Measurements from ENCODE around the gene GALNTL6. TPM values are rescaled to one million over a fixed set of nuclear protein-coding genes. Genes with fewer than 3 reads are reported as not detected.

Gene GALNTL6
- total RNA-seq, 4 donors from 2014 or later, result 0.26 to 4.0 (median 1.5) TPM; not detected in 1

- no peak for TF ChIP-seq EP300 (IDR thresholded peaks at IDR 0.05)
- TF ChIP-seq CTCF (IDR thresholded peaks at IDR 0.05), result no peak
- no peak for TF ChIP-seq POLR2AphosphoS5 (IDR thresholded peaks at IDR 0.05)
- no peak for TF ChIP-seq POLR2A (IDR thresholded peaks at IDR 0.05)
- Histone ChIP-seq H3K36me3 (no peaks in the 10 kb centered on the region), H3K4me1 (no peaks in the 10 kb centered on the region), H3K27ac (no peak overlapping the region), H3K9me3 (no peaks in the 10 kb centered on the region), H3K27me3 (no peaks in the 10 kb centered on the region), H3K4me3 (no peak overlapping the region)
- WGBS, result 50% methylated on average over 3 of the region's 3 CpGs
- no peak for DNase-seq (ENCODE audit: low spot score in 2 of 2)
These were observed 967.4 kb downstream of the GALNTL6 start for GRCh38 chr4:172780566-172781081.

- H3K4me3 ChIP-seq, result no peak overlapping the region
- DNase-seq (ENCODE audit: low spot score in 2 of 2), result no peak
- TF ChIP-seq POLR2AphosphoS5 (IDR thresholded peaks at IDR 0.05) (no peak), CTCF (IDR thresholded peaks at IDR 0.05) (no peak), POLR2A (IDR thresholded peaks at IDR 0.05) (no peak), EP300 (IDR thresholded peaks at IDR 0.05) (no peak)
- H3K36me3 ChIP-seq, result no peaks in the 10 kb centered on the region
- no peaks in the 10 kb centered on the region for H3K27me3 ChIP-seq
- 56% methylated on average over 1 of the region's 1 CpG for WGBS
- no peak overlapping the region for H3K27ac ChIP-seq
- no peaks in the 10 kb centered on the region for H3K4me1 ChIP-seq
- H3K9me3 ChIP-seq, result no peaks in the 10 kb centered on the region
These were observed 972.4 kb downstream of the GALNTL6 start for GRCh38 chr4:172785613-172786012.

- H3K4me1 ChIP-seq, result no peaks in the 10 kb centered on the region
- 14% methylated on average over 4 of the region's 4 CpGs for WGBS
These were observed 973.0 kb downstream of the GALNTL6 start for GRCh38 chr4:172786039-172786792.

GRCh38 chr4:172787111-172787510 lies 973.9 kb downstream of the GALNTL6 start:
- DNase-seq (ENCODE audit: low spot score in 2 of 2), result no peak
- Histone ChIP-seq H3K27me3 (no peaks in the 10 kb centered on the region), H3K4me3 (no peak overlapping the region), H3K27ac (no peak overlapping the region), H3K36me3 (no peaks in the 10 kb centered on the region), H3K9me3 (no peaks in the 10 kb centered on the region), H3K4me1 (no peaks in the 10 kb centered on the region)
- TF ChIP-seq POLR2AphosphoS5 (IDR thresholded peaks at IDR 0.05) (no peak), EP300 (IDR thresholded peaks at IDR 0.05) (no peak), POLR2A (IDR thresholded peaks at IDR 0.05) (no peak), CTCF (IDR thresholded peaks at IDR 0.05) (no peak)
- WGBS, result 72% methylated on average over 3 of the region's 3 CpGs

More at GRCh38 chr4:172786039-172786792, 973.0 kb downstream of the GALNTL6 start:
- TF ChIP-seq POLR2A (IDR thresholded peaks at IDR 0.05), result no peak
- TF ChIP-seq CTCF (IDR thresholded peaks at IDR 0.05), result no peak
- TF ChIP-seq EP300 (IDR thresholded peaks at IDR 0.05), result no peak
- no peak for TF ChIP-seq POLR2AphosphoS5 (IDR thresholded peaks at IDR 0.05)
- Histone ChIP-seq H3K27ac (no peak overlapping the region), H3K36me3 (no peaks in the 10 kb centered on the region), H3K4me3 (no peak overlapping the region), H3K9me3 (no peaks in the 10 kb centered on the region), H3K27me3 (no peaks in the 10 kb centered on the region)
- DNase-seq (ENCODE audit: low spot score in 2 of 2), result no peak

DNA sequence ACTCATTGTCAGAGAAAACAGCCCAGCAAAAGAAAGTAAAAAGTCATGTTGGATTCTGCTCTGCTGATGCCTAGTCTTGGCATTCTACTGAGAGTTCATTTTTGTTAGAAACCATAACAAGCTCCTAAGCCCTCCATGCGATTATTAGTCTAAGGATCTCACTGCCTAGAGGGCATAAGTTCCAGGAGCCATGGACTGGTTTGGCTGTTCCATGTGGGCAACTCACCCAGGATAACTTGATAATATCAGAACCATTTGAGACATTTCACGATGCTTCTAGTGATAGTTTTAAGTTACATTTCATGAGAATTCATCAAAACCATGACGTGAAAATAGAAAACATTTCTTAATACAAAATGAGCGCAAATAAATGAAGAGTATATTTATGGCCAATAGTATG lies 978.6 kb downstream of the GALNTL6 start:
- no peak overlapping the region for H3K27ac ChIP-seq

More for the DNA sequence above, 978.6 kb downstream of the GALNTL6 start:
- Histone ChIP-seq H3K36me3 (no peaks in the 10 kb centered on the region), H3K27me3 (no peaks in the 10 kb centered on the region), H3K4me3 (no peak overlapping the region), H3K9me3 (no peaks in the 10 kb centered on the region), H3K4me1 (no peaks in the 10 kb centered on the region)
- no peak for TF ChIP-seq CTCF (IDR thresholded peaks at IDR 0.05)
- TF ChIP-seq EP300 (IDR thresholded peaks at IDR 0.05), result no peak
- TF ChIP-seq POLR2AphosphoS5 (IDR thresholded peaks at IDR 0.05), result no peak
- TF ChIP-seq POLR2A (IDR thresholded peaks at IDR 0.05), result no peak
- 79% methylated on average over 4 of the region's 4 CpGs for WGBS
- DNase-seq (ENCODE audit: low spot score in 2 of 2), result no peak

Measured in suprapubic skin (tissue), 4 donors.